Stimulated activated naive CD8-positive, alpha-beta T cell treated with anti-CD3 and anti-CD28 coated beads, Interleukin-15, Interleukin-2, amounts not matched to agents 100 U/mL and 50 U/mL, for 24 hours (primary cell): ENCODE data around the gene PCBP3.
"Not testable (repeated sequence)": the region's sequence is repeated elsewhere in the genome, so short reads cannot be mapped to it uniquely, and the experiment has no call there.

Source experiments
- ATAC-seq: fragments of 150-1000 bp; cut with Tn5 transposase; one replicate; pipeline ENCODE4 v1.10.0; 2021
- DNase-seq: peaks from one replicate; pipeline ENCODE4 v3.0.0; 2021

The PCBP3 gene

GRCh38 chr21:45678790-45679189 is 35.3 kb downstream of the PCBP3 start:
- ATAC-seq, DNase-seq: not testable (repeated sequence)

- ATAC-seq: no peak
- no peak for DNase-seq
Measured at GRCh38 chr21:45680215-45680614, 36.7 kb downstream of the PCBP3 start.

- ATAC-seq (no peak), DNase-seq (peak; percentile 10)
Measured at GRCh38 chr21:45695086-45695485, 51.6 kb downstream of the PCBP3 start.

- ATAC-seq (peak; percentile 48), DNase-seq (no peak)
Measured at GRCh38 chr21:45698493-45699184, 55.1 kb downstream of the PCBP3 start.

GRCh38 chr21:45699251-45699942 is 55.9 kb downstream of the PCBP3 start:
- DNase-seq (no peak), ATAC-seq (no peak)

- ATAC-seq (no peak), DNase-seq (no peak)
Measured at GRCh38 chr21:45699966-45700365, 56.4 kb downstream of the PCBP3 start.

GRCh38 chr21:45700461-45700860 is 56.9 kb downstream of the PCBP3 start:
- ATAC-seq (no peak), DNase-seq (no peak)

- DNase-seq (no peak), ATAC-seq (no peak)
Measured at GRCh38 chr21:45704311-45705108, 61.0 kb downstream of the PCBP3 start.

- ATAC-seq: no peak
- no peak for DNase-seq
Measured at GRCh38 chr21:45706299-45706698, 62.8 kb downstream of the PCBP3 start.

- no peak for ATAC-seq
- DNase-seq: no peak
Measured at GRCh38 chr21:45709173-45709572, 65.6 kb downstream of the PCBP3 start.

GRCh38 chr21:45709696-45710268 is 66.3 kb downstream of the PCBP3 start:
- ATAC-seq (no peak), DNase-seq (no peak)

- DNase-seq, ATAC-seq: not testable (repeated sequence)
Measured at GRCh38 chr21:45710306-45710705, 66.8 kb downstream of the PCBP3 start.

GRCh38 chr21:45713613-45714012 is 70.1 kb downstream of the PCBP3 start:
- ATAC-seq (no peak), DNase-seq (no peak)

GRCh38 chr21:45715441-45715840 is 71.9 kb downstream of the PCBP3 start:
- no peak for DNase-seq
- ATAC-seq: no peak

GRCh38 chr21:45718413-45718812 is 74.9 kb downstream of the PCBP3 start:
- ATAC-seq (no peak), DNase-seq (no peak)

- DNase-seq: no peak
- ATAC-seq: no peak
Measured at GRCh38 chr21:45719177-45719802, 75.8 kb downstream of the PCBP3 start.

GRCh38 chr21:45720204-45720603 is 76.7 kb downstream of the PCBP3 start:
- not testable (repeated sequence) for ATAC-seq, DNase-seq

GRCh38 chr21:45721671-45722070 is 78.1 kb downstream of the PCBP3 start:
- ATAC-seq (no peak), DNase-seq (no peak)

- DNase-seq (no peak), ATAC-seq (peak; percentile 32)
Measured at GRCh38 chr21:45723049-45723958, 79.8 kb downstream of the PCBP3 start.

GRCh38 chr21:45724345-45724961 is 80.9 kb downstream of the PCBP3 start:
- DNase-seq (no peak), ATAC-seq (no peak)
